HUES6 (cell line): Measurements from ENCODE around the gene BAIAP2.

Experiments used
- H3K27ac ChIP-seq: 2 replicates; pipeline ENCODE4 v1.7.0; 2013; ENCODE audit warnings: low read depth, mild to moderate bottlenecking, low read length, inconsistent platforms
- H3K27me3 ChIP-seq: 2 replicates; pipeline ENCODE4 v1.6.1; 2013; ENCODE audit warnings: low read length; ENCODE audit not compliant: control insufficient read depth, insufficient read depth
- H3K36me3 ChIP-seq: 2 replicates; pipeline ENCODE4 v1.6.1; 2013; ENCODE audit warnings: low read length; ENCODE audit not compliant: control insufficient read depth, insufficient read depth
- H3K4me1 ChIP-seq: 2 replicates; pipeline ENCODE4 v1.6.1; 2013; ENCODE audit warnings: low read length; ENCODE audit not compliant: control insufficient read depth, insufficient read depth
- H3K4me3 ChIP-seq: 2 replicates; pipeline ENCODE4 v1.5.1; 2013; ENCODE audit warnings: low read depth, low read length
- H3K9ac ChIP-seq: one replicate; pipeline ENCODE4 v1.6.1; 2013; ENCODE audit warnings: mild to moderate bottlenecking, low read length
- H3K9me3 ChIP-seq: 2 replicates; pipeline ENCODE4 v1.6.1; 2013; ENCODE audit warnings: low read depth, low read length; ENCODE audit not compliant: control insufficient read depth, insufficient read depth

Gene BAIAP2

GRCh38 chr17:81100668-81101067 is 65.7 kb downstream of the BAIAP2 start:
- Histone ChIP-seq H3K4me3 (no peak overlapping the region), H3K36me3 (peaks cover 7% of the 10 kb centered on the region; the same call in 1 of the 2 replicates), H3K9ac (no peak overlapping the region), H3K27ac (no peak overlapping the region), H3K27me3 (no peaks in the 10 kb centered on the region), H3K4me1 (peaks cover 18% of the 10 kb centered on the region), H3K9me3 (no peaks in the 10 kb centered on the region)

GRCh38 chr17:81101614-81102306 is 66.8 kb downstream of the BAIAP2 start:
- no peaks in the 10 kb centered on the region for H3K27me3 ChIP-seq
- H3K27ac ChIP-seq, result no peak overlapping the region
- H3K36me3 ChIP-seq, result peaks cover 7% of the 10 kb centered on the region; the same call in 1 of the 2 replicates
- no peaks in the 10 kb centered on the region for H3K9me3 ChIP-seq
- H3K4me3 ChIP-seq, result no peak overlapping the region
- no peak overlapping the region for H3K9ac ChIP-seq
- peaks cover 9% of the 10 kb centered on the region for H3K4me1 ChIP-seq

GRCh38 chr17:81102352-81102751 is 67.4 kb downstream of the BAIAP2 start:
- Histone ChIP-seq H3K9me3 (no peaks in the 10 kb centered on the region), H3K9ac (no peak overlapping the region), H3K4me1 (peaks cover 4% of the 10 kb centered on the region; the same call in 1 of the 2 replicates), H3K27me3 (no peaks in the 10 kb centered on the region), H3K36me3 (peaks cover 7% of the 10 kb centered on the region; the same call in 1 of the 2 replicates), H3K4me3 (no peak overlapping the region), H3K27ac (no peak overlapping the region)

GRCh38 chr17:81102869-81103268 is 67.9 kb downstream of the BAIAP2 start:
- no peaks in the 10 kb centered on the region; the same call in 1 of the 2 replicates for H3K4me1 ChIP-seq
- H3K4me3 ChIP-seq, result no peak overlapping the region
- H3K9me3 ChIP-seq, result no peaks in the 10 kb centered on the region
- no peaks in the 10 kb centered on the region for H3K27me3 ChIP-seq
- H3K36me3 ChIP-seq, result peaks cover 7% of the 10 kb centered on the region; the same call in 1 of the 2 replicates
- H3K27ac ChIP-seq, result no peak overlapping the region
- no peak overlapping the region for H3K9ac ChIP-seq

GRCh38 chr17:81103379-81103778 is 68.4 kb downstream of the BAIAP2 start:
- Histone ChIP-seq H3K4me1 (no peaks in the 10 kb centered on the region), H3K9ac (no peak overlapping the region), H3K9me3 (no peaks in the 10 kb centered on the region), H3K36me3 (peaks cover 7% of the 10 kb centered on the region; the same call in 1 of the 2 replicates), H3K27ac (no peak overlapping the region), H3K4me3 (no peak overlapping the region), H3K27me3 (no peaks in the 10 kb centered on the region)

- Histone ChIP-seq H3K36me3 (peaks cover 7% of the 10 kb centered on the region; the same call in 1 of the 2 replicates), H3K27ac (no peak overlapping the region), H3K27me3 (no peaks in the 10 kb centered on the region), H3K9me3 (no peaks in the 10 kb centered on the region), H3K9ac (no peak overlapping the region), H3K4me3 (no peak overlapping the region), H3K4me1 (no peaks in the 10 kb centered on the region)
Measured at GRCh38 chr17:81106716-81107115, 71.8 kb downstream of the BAIAP2 start.

GRCh38 chr17:81108220-81108619 is 73.3 kb downstream of the BAIAP2 start:
- H3K4me1 ChIP-seq, result no peaks in the 10 kb centered on the region
- H3K9me3 ChIP-seq, result no peaks in the 10 kb centered on the region
- H3K27ac ChIP-seq, result no peak overlapping the region
- H3K36me3 ChIP-seq, result peaks cover 7% of the 10 kb centered on the region; the same call in 1 of the 2 replicates
- no peak overlapping the region for H3K9ac ChIP-seq
- H3K27me3 ChIP-seq, result no peaks in the 10 kb centered on the region
- H3K4me3 ChIP-seq, result no peak overlapping the region

- Histone ChIP-seq H3K27me3 (no peaks in the 10 kb centered on the region), H3K9me3 (no peaks in the 10 kb centered on the region), H3K4me1 (no peaks in the 10 kb centered on the region; the same call in 1 of the 2 replicates), H3K4me3 (no peak overlapping the region), H3K36me3 (no peaks in the 10 kb centered on the region; the same call in 1 of the 2 replicates), H3K27ac (no peak overlapping the region), H3K9ac (no peak overlapping the region)
Measured at GRCh38 chr17:81109957-81110356, 75.0 kb downstream of the BAIAP2 start.

- Histone ChIP-seq H3K27me3 (no peaks in the 10 kb centered on the region), H3K9me3 (no peaks in the 10 kb centered on the region), H3K36me3 (no peaks in the 10 kb centered on the region; the same call in 1 of the 2 replicates), H3K4me3 (no peak overlapping the region), H3K9ac (no peak overlapping the region), H3K4me1 (no peaks in the 10 kb centered on the region; the same call in 1 of the 2 replicates), H3K27ac (no peak overlapping the region)
Measured at GRCh38 chr17:81110488-81111040, 75.6 kb downstream of the BAIAP2 start.

- no peaks in the 10 kb centered on the region for H3K9me3 ChIP-seq
- H3K9ac ChIP-seq, result no peak overlapping the region
- no peak overlapping the region for H3K4me3 ChIP-seq
- H3K4me1 ChIP-seq, result no peaks in the 10 kb centered on the region; the same call in 1 of the 2 replicates
- H3K27ac ChIP-seq, result no peak overlapping the region
- H3K27me3 ChIP-seq, result no peaks in the 10 kb centered on the region
- H3K36me3 ChIP-seq, result no peaks in the 10 kb centered on the region; the same call in 1 of the 2 replicates
Measured at GRCh38 chr17:81111066-81111465, 76.1 kb downstream of the BAIAP2 start.

- no peaks in the 10 kb centered on the region; the same call in 1 of the 2 replicates for H3K36me3 ChIP-seq
Measured at GRCh38 chr17:81112450-81112849, 77.5 kb downstream of the BAIAP2 start.

More at GRCh38 chr17:81112450-81112849, 77.5 kb downstream of the BAIAP2 start:
- H3K9me3 ChIP-seq, result no peaks in the 10 kb centered on the region
- no peak overlapping the region for H3K9ac ChIP-seq
- no peak overlapping the region for H3K27ac ChIP-seq
- no peaks in the 10 kb centered on the region for H3K27me3 ChIP-seq
- no peaks in the 10 kb centered on the region; the same call in 1 of the 2 replicates for H3K4me1 ChIP-seq
- H3K4me3 ChIP-seq, result no peak overlapping the region
